GM21529 (cell line): ENCODE results near the gene TRAPPC14.
A peak's percentile ranks its signal among the peaks of the same experiment; 100 is the strongest.
"Not testable (repeated sequence)": the region's sequence is repeated elsewhere in the genome, so short reads cannot be mapped to it uniquely, and the experiment has no call there.

Source experiments
- ATAC-seq: cut with Tn5 transposase; IDR thresholded peaks from one replicate; pipeline ENCODE4 v1.9.1; 2021; ENCODE audit not compliant: unreplicated experiment

The TRAPPC14 gene

GRCh38 chr7:100158229-100159098 is at the start of gene TRAPPC14:
TRAPPC14 (minus strand) TSS chr7:100158723; CDS start chr7:100158499, 224 bp downstream.
- peak; percentile 75 for ATAC-seq

- no peak for ATAC-seq
Observed at GRCh38 chr7:100204454-100204853, 45.9 kb upstream of the TRAPPC14 start.

DNA sequence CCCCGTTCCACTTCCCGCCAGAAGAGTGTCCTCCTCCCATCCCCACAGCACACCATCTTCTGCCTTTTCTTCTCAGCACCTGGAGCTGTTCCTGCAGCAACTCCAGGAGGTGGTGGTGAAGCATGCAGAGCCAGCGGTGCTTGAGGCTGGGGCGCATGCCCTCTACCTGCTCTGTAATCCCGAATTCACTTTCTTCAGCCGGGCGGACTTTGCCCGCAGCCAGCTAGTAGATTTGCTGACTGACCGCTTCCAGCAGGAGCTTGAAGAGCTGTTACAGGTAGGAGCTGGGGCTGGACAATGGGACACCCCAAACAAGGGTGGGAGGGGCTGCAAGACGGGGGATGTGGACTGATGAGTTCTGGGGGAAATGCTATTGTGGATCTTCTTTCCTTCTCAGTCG is 42.2 kb upstream of the TRAPPC14 start:
- no peak for ATAC-seq

GRCh38 chr7:100198266-100198665 is 39.7 kb upstream of the TRAPPC14 start:
- no peak for ATAC-seq

- not testable (repeated sequence) for ATAC-seq
Observed at GRCh38 chr7:100195901-100196322, 37.4 kb upstream of the TRAPPC14 start.

GRCh38 chr7:100195222-100195621 is 36.7 kb upstream of the TRAPPC14 start:
- ATAC-seq, result no peak

- ATAC-seq, result no peak
Observed at GRCh38 chr7:100192969-100193368, 34.4 kb upstream of the TRAPPC14 start.

DNA sequence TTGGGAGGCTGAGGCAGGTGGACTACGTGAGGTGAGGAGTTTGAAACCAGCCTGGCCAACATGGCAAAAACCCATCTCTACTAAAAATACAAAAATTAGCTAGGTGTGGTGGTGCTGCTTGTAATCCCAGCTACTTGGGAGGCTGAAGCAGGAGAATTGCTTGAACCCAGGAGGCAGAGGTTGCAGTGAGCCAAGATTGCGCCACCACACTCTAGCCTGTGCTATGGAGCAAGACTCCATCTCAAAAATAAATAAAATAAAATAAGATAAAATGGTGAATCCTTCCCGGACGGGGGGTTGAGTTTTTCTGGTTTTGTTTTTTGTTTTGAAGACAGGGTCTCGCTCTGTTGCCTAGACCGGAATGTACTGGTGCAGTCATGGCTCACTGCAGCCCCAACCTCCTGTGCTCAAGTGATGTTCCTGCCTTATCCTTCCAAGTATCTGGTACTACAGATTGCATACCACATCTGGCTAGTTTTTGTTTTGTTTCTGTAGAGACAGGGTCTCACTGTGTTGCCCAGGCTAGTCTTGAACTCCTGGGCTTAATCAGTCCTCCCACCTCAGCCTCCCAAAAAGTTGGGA is 33.8 kb upstream of the TRAPPC14 start:
- not testable (repeated sequence) for ATAC-seq

GRCh38 chr7:100191775-100192174 is 33.3 kb upstream of the TRAPPC14 start:
- no peak for ATAC-seq

DNA sequence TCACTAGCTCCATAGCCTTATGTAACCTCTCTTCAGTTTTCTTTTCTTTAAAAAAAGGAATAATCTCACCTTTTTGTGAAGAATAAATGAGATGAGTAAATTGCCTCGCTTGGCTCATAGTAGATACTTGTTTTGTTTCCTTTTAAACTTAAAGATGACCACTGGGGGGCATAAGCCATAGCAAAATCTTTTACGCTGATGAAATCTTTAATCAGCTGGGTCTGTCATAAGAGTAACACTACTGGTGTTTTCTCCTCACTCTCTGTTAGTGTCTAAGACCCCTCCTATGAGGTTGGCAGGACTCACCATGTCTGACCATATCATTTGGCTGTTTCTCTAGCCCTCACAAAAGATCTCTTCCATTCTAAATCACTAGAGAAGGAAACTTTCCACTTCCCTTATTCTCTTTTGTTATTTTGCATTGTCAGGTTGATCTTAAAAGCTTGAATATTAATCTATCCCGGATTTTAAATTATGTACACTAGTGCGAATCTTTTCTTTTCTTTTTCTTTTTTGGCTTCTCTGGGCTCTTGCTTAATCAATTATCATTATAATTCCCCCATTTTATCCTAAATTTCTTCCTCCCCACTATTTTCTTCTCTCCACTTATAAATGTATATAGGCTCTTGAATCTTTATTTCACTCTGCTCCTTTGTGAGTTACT is 31.7 kb upstream of the TRAPPC14 start:
- no peak for ATAC-seq

GRCh38 chr7:100189061-100189460 is 30.5 kb upstream of the TRAPPC14 start:
- ATAC-seq, result no peak

GRCh38 chr7:100185726-100186125 is 27.2 kb upstream of the TRAPPC14 start:
- no peak for ATAC-seq

GRCh38 chr7:100183090-100183489 is 24.6 kb upstream of the TRAPPC14 start:
- ATAC-seq, result not testable (repeated sequence)

GRCh38 chr7:100182616-100183015 is 24.1 kb upstream of the TRAPPC14 start:
- ATAC-seq, result not testable (repeated sequence)

GRCh38 chr7:100180084-100180483 is 21.6 kb upstream of the TRAPPC14 start:
- not testable (repeated sequence) for ATAC-seq

- peak; percentile 88 for ATAC-seq
Observed at GRCh38 chr7:100177045-100178001, 18.8 kb upstream of the TRAPPC14 start, which contains the start of the genes GPC2 and STAG3. GPC2 (minus strand) TSS chr7:100177381; CDS start chr7:100177199, 182 bp downstream. STAG3 (plus strand) TSS chr7:100177918; CDS start chr7:100180557, 2,639 bp downstream.

DNA sequence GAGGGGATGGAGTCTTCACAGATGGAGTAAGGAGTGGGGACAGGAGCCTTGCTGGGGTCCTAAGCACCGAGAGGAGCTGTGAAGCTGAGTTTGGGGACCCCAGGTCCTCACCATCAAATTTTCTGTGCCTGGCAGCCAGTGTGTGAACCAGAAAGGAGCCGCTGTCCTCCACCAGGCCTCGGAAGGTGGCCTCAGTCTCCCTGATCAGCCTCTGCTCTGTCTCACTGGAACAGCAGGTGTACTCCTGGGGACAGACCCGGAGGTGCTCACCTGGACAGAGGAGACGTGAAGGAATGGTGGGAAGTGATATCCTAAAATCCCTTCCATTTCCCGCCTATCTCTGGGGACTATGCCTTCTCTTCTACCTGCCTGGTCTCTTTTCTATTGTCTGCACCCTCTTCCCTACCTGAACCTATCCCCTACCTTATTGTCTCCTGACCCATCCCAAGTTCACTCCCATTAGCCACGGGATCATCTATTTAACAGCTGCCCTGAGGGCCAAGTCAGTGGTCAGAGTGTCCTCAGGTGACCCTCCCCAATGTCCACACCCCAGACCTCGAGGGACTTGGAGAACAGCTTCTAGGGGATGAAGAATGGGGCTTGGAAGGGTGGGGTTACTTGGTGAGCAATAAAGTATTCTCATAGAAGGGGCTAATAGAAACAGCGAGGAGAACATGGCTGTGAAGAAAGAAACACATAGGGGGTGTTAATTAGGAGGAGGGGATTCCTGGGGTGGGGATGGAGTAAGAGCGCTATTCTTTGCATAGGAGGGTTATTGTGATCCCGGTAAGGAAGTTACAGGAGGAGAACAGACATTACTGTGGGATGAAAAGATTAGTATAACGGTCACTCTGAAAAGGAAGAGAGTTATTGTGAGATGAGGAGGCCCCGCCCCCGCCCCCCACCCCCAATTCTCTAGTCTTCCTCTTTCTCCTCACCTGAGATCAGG is 17.8 kb upstream of the TRAPPC14 start:
- no peak for ATAC-seq

DNA sequence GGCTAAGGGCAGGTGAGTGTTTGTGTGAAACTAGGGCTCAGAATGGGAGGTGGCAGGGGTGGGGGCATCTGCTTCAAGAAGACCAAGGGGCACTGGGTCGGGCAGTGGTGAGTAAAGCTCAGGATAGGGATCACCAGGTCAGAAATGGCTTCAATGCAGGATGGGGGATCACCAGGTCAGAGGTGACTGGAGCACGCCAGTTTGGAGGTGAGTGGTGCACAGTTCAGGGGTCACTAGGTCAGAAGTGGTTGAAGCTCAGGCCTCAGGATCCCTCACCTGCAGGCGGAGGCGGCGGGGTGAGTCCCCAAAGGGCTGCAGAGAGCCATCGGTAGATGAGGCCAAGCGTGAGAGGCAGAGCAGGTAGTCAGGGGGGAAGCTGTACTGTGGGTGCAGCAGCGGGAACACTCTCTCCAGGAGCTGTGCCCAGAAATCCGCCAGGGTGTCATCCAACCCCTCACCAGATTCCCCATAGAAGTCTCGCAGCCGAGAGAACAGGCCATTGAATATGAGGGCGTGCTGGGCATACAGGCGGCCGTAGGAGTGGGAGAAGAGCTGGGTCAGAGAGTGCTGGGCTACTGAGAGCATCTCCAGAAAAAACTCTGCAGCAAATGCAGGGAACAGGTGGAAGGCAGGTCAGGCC is 16.9 kb upstream of the TRAPPC14 start:
- no peak for ATAC-seq

DNA sequence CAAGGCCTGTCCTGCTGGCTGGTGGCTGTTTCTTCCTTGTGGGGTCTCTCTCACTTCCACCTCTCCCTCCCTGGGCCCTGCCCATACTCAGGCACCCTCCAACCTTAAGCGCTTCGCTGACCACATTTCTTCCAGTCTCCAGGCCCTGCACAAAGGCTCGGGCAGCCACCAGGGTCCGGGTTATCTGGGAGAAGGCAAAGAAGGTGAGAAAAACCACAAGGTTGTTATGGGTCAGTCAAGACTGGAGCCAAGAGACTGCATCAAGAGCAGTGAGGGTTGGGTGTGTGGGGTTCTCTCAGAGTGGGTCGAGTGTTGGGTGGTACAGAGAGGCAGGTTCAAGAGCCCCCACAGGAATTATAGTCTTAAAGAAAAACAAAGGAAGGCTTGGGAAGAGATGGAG is 16.1 kb upstream of the TRAPPC14 start:
- no peak for ATAC-seq
